Mucosa of descending colon (tissue), 3 donors: ENCODE measurements around the gene FAM163B. TPM values are rescaled to one million over a fixed set of nuclear protein-coding genes. Genes with fewer than 3 reads are reported as not detected.
A peak's percentile ranks its signal among the peaks of the same experiment; 100 is the strongest.

ENCODE experiments used
- ATAC-seq: fragments of 200-7000 bp; cut with Tn5 transposase; one replicate; pipeline ENCODE4 v1.9.1; 2020; ENCODE audit warnings: mild to moderate bottlenecking, moderate library complexity
- DNase-seq, 3 donors: peaks; one replicate each; pipeline ENCODE4 v3.0.0-alpha.2; 2020
- H3K36me3 ChIP-seq: fragments of 200-600 bp; one replicate; pipeline ENCODE4 v1.8.0; 2021; ENCODE audit warnings: low read depth, mild to moderate bottlenecking
- H3K4me1 ChIP-seq: fragments of 200-600 bp; one replicate; pipeline ENCODE4 v1.8.0; 2021; ENCODE audit warnings: low read depth, mild to moderate bottlenecking
- H3K4me3 ChIP-seq: fragments of 200-600 bp; one replicate; pipeline ENCODE4 v1.8.0; 2021; ENCODE audit warnings: mild to moderate bottlenecking
- H3K9me3 ChIP-seq: fragments of 200-600 bp; one replicate; pipeline ENCODE4 v1.8.0; 2021; ENCODE audit warnings: mild to moderate bottlenecking
- CTCF ChIP-seq: fragments of 200-600 bp; IDR thresholded peaks from one replicate; pipeline ENCODE4 v1.8.0; 2022; ENCODE audit warnings: antibody characterized with exemption, mild to moderate bottlenecking
- intact Hi-C, 2 donors: fragments of 100-400 bp; cut with DNase I in 1 of 2; cut with micrococcal nuclease in 1 of 2; formaldehyde crosslinking; loops; one replicate each; pipeline versions ENCODE4 v1.11.0 to v1.11.1; 2022; cut with DNase I, micrococcal nuclease
- total RNA-seq, 3 donors: library from RNA; stranded (reverse); fragmentation: NEBNext Ultra II Directional in 2 of 3; extraction: Animal tissue kit (Norgen Biotek cat#: 25700) in 2 of 3; gene quantifications; one replicate each; pipeline versions ENCODE4 v1.2.1 to v1.2.4, GENCODE V29; 2021 to 2023
- donor health status: DM: no; HTN: no; CAD: no; lungs with moderate emphysema.
- donor health status: DM: no; HTN: no; CAD: no.
- donor health status: DM: no; HTN: yes; CAD: no.

The FAM163B gene
- total RNA-seq, 3 donors from 2014 or later = 2.0 to 3.9 (median 3.8) TPM

- peaks cover 14% of the 10 kb centered on the region for H3K4me1 ChIP-seq
- TF ChIP-seq CTCF = no peak
- no peaks in the 10 kb centered on the region for H3K36me3 ChIP-seq
- H3K9me3 ChIP-seq = no peaks in the 10 kb centered on the region
- intact Hi-C loops = no loop called here
- ATAC-seq (no peak), DNase-seq (no peak)
- no peak overlapping the region for H3K4me3 ChIP-seq
Measured at GRCh38 chr9:133560311-133560710, 48.9 kb downstream of the FAM163B start.

GRCh38 chr9:133558191-133559126, 50.7 kb downstream of the FAM163B start:
- Histone ChIP-seq H3K4me1 (peaks cover 13% of the 10 kb centered on the region), H3K9me3 (no peaks in the 10 kb centered on the region), H3K4me3 (no peak overlapping the region), H3K36me3 (no peaks in the 10 kb centered on the region)
- no peak for TF ChIP-seq CTCF
- no peak for DNase-seq
- intact Hi-C loops = no loop called here
- no peak for ATAC-seq

- H3K36me3 ChIP-seq = no peaks in the 10 kb centered on the region
- no peak for DNase-seq
- no peak overlapping the region for H3K4me3 ChIP-seq
- intact Hi-C loops = no loop called here
- no peaks in the 10 kb centered on the region for H3K9me3 ChIP-seq
- no peak for TF ChIP-seq CTCF
- peaks cover 5% of the 10 kb centered on the region for H3K4me1 ChIP-seq
- ATAC-seq = no peak
Measured at GRCh38 chr9:133557581-133557980, 51.6 kb downstream of the FAM163B start.

GRCh38 chr9:133556354-133556753, 52.8 kb downstream of the FAM163B start:
- no peaks in the 10 kb centered on the region for H3K9me3 ChIP-seq
- no peak for TF ChIP-seq CTCF
- intact Hi-C loops = no loop called here
- no peak for DNase-seq
- peaks cover 5% of the 10 kb centered on the region for H3K4me1 ChIP-seq
- peak; percentile 9 for ATAC-seq
- H3K36me3 ChIP-seq = no peaks in the 10 kb centered on the region
- H3K4me3 ChIP-seq = no peak overlapping the region

- intact Hi-C loops = no loop called here
- H3K9me3 ChIP-seq = no peaks in the 10 kb centered on the region
- H3K36me3 ChIP-seq = no peaks in the 10 kb centered on the region
- no peak for TF ChIP-seq CTCF
- DNase-seq (no peak), ATAC-seq (no peak)
- H3K4me1 ChIP-seq = peaks cover 5% of the 10 kb centered on the region
- H3K4me3 ChIP-seq = no peak overlapping the region
Measured at GRCh38 chr9:133554729-133555128, 54.5 kb downstream of the FAM163B start.
